HEK293 (cell line): ENCODE measurements around the gene RHEX.

Experiments
- CTCF ChIA-PET: fragments of 350-600 bp; formaldehyde crosslinking; extraction: SDS; loops from one replicate; lab custom pipeline; 2021; ENCODE audit warnings: antibody characterized with exemption; lab: Yijun Ruan, JAX
- POLR2A ChIA-PET: fragments of 300-600 bp; formaldehyde crosslinking; extraction: SDS; loops from one replicate; lab custom pipeline; 2020; ENCODE audit warnings: antibody characterized with exemption, inconsistent platforms; lab: Yijun Ruan, JAX
- H3K27ac ChIP-seq: fragments of 200-500 bp; sonication (Bioruptor generic); 2 replicates; pipeline ENCODE4 v1.5.1; 2014; ENCODE audit warnings: low read depth, low read length, control low read depth, inconsistent platforms; ENCODE audit errors: extremely low read depth
- H3K36me3 ChIP-seq, 2 experiments: fragments of 200-500 bp in 1 of 2; sonication (Bioruptor generic) in 1 of 2; 1 replicate in 1 of 2; 2 replicates in 1 of 2; pipeline ENCODE4 v1.5.1; 2014 to 2017; ENCODE audit warnings: inconsistent platforms in 2 of 2, low read length in 2 of 2; ENCODE audit not compliant: control insufficient read depth in 2 of 2, insufficient read depth in 1 of 2
- H3K4me1 ChIP-seq: fragments of 200-500 bp; sonication (Bioruptor generic); 2 replicates; pipeline ENCODE4 v1.5.1; 2014; ENCODE audit warnings: mild to moderate bottlenecking, low read length, inconsistent platforms; ENCODE audit not compliant: control insufficient read depth, insufficient read depth
- H3K4me3 ChIP-seq: 2 replicates; pipeline ENCODE4 v1.5.1; 2011; ENCODE audit warnings: low read depth, mild to moderate bottlenecking, control low read depth, low read length, moderate library complexity
- H3K9me3 ChIP-seq: fragments of 200-500 bp; sonication (Bioruptor generic); 2 replicates; pipeline ENCODE4 v1.5.1; 2014; ENCODE audit warnings: low read depth, low read length, inconsistent platforms; ENCODE audit not compliant: control insufficient read depth, insufficient read depth
- CTCF ChIP-seq: fragments of 450-650 bp; formaldehyde crosslinking; IDR thresholded peaks from 2 replicates; pipeline ENCODE4 v1.5.1; 2016; ENCODE audit warnings: missing biosample characterization, missing genetic modification characterization
- GFI1B ChIP-seq: fragments of 450-650 bp; formaldehyde crosslinking; IDR thresholded peaks from 2 replicates; pipeline ENCODE4 v1.5.1; 2016; ENCODE audit warnings: missing biosample characterization, missing genetic modification characterization
- GLI4 ChIP-seq: fragments of 450-650 bp; formaldehyde crosslinking; IDR thresholded peaks from 2 replicates; pipeline ENCODE4 v1.5.1; 2016; ENCODE audit warnings: missing biosample characterization, missing genetic modification characterization
- OSR2 ChIP-seq: fragments of 450-650 bp; formaldehyde crosslinking; IDR thresholded peaks from 2 replicates; pipeline ENCODE4 v1.5.1; 2016; ENCODE audit warnings: missing biosample characterization, missing genetic modification characterization
- PRDM4 ChIP-seq: fragments of 450-650 bp; formaldehyde crosslinking; IDR thresholded peaks from 2 replicates; pipeline ENCODE4 v1.5.1; 2017; ENCODE audit warnings: missing biosample characterization, missing genetic modification characterization
- PRDM6 ChIP-seq: fragments of 450-650 bp; formaldehyde crosslinking; IDR thresholded peaks from 2 replicates; pipeline ENCODE4 v1.5.1; 2017; ENCODE audit warnings: missing biosample characterization, missing genetic modification characterization
- SCRT2 ChIP-seq: fragments of 450-650 bp; formaldehyde crosslinking; IDR thresholded peaks from 2 replicates; pipeline ENCODE4 v1.5.1; 2016; ENCODE audit warnings: missing biosample characterization, missing genetic modification characterization
- SP3 ChIP-seq: fragments of 450-650 bp; formaldehyde crosslinking; IDR thresholded peaks from 2 replicates; pipeline ENCODE4 v1.5.1; 2016; ENCODE audit warnings: missing biosample characterization, missing genetic modification characterization
- SP7 ChIP-seq: fragments of 450-650 bp; formaldehyde crosslinking; IDR thresholded peaks from 2 replicates; pipeline ENCODE4 v1.5.1; 2016; ENCODE audit warnings: missing biosample characterization, missing genetic modification characterization
- ZBTB17 ChIP-seq: fragments of 450-650 bp; formaldehyde crosslinking; IDR thresholded peaks from 2 replicates; pipeline ENCODE4 v1.5.1; 2016; ENCODE audit warnings: missing biosample characterization, missing genetic modification characterization
- ZNF121 ChIP-seq: fragments of 450-650 bp; formaldehyde crosslinking; IDR thresholded peaks from 2 replicates; pipeline ENCODE4 v1.5.1; 2016; ENCODE audit warnings: missing biosample characterization, missing genetic modification characterization
- ZNF133 ChIP-seq: fragments of 450-650 bp; formaldehyde crosslinking; IDR thresholded peaks from 2 replicates; pipeline ENCODE4 v1.5.1; 2016; ENCODE audit warnings: missing biosample characterization, missing genetic modification characterization
- ZNF138 ChIP-seq: fragments of 450-650 bp; formaldehyde crosslinking; IDR thresholded peaks from 2 replicates; pipeline ENCODE4 v1.5.1; 2016; ENCODE audit warnings: missing biosample characterization, missing genetic modification characterization, borderline replicate concordance
- ZNF140 ChIP-seq: fragments of 450-650 bp; formaldehyde crosslinking; IDR thresholded peaks from 2 replicates; pipeline ENCODE4 v1.5.1; 2016; ENCODE audit warnings: missing biosample characterization, missing genetic modification characterization
- ZNF16 ChIP-seq: fragments of 450-650 bp; formaldehyde crosslinking; IDR thresholded peaks from 2 replicates; pipeline ENCODE4 v1.5.1; 2016; ENCODE audit warnings: low read depth, missing biosample characterization, missing genetic modification characterization
- ZNF174 ChIP-seq: fragments of 450-650 bp; formaldehyde crosslinking; IDR thresholded peaks from 2 replicates; pipeline ENCODE4 v1.5.0; 2017; ENCODE audit warnings: missing biosample characterization, mild to moderate bottlenecking, missing genetic modification characterization
- ZNF2 ChIP-seq: fragments of 450-650 bp; formaldehyde crosslinking; IDR thresholded peaks from 2 replicates; pipeline ENCODE4 v1.5.1; 2016; ENCODE audit warnings: missing biosample characterization, missing genetic modification characterization
- ZNF214 ChIP-seq: fragments of 450-650 bp; formaldehyde crosslinking; IDR thresholded peaks from 2 replicates; pipeline ENCODE4 v1.5.1; 2017; ENCODE audit warnings: missing biosample characterization, mild to moderate bottlenecking, missing genetic modification characterization, borderline replicate concordance
- ZNF221 ChIP-seq: fragments of 450-650 bp; formaldehyde crosslinking; IDR thresholded peaks from 2 replicates; pipeline ENCODE4 v1.5.1; 2017; ENCODE audit warnings: missing biosample characterization, missing genetic modification characterization, borderline replicate concordance
- ZNF266 ChIP-seq: fragments of 450-650 bp; formaldehyde crosslinking; IDR thresholded peaks from 2 replicates; pipeline ENCODE4 v1.5.1; 2016; ENCODE audit warnings: missing biosample characterization, missing genetic modification characterization, low read depth
- ZNF292 ChIP-seq: fragments of 450-650 bp; formaldehyde crosslinking; IDR thresholded peaks from 2 replicates; pipeline ENCODE4 v1.5.1; 2016; ENCODE audit warnings: low read depth, missing biosample characterization, missing genetic modification characterization, borderline replicate concordance
- ZNF335 ChIP-seq: fragments of 450-650 bp; formaldehyde crosslinking; conservative IDR thresholded peaks from 2 replicates; pipeline ENCODE4 v1.5.1; 2016; ENCODE audit warnings: missing biosample characterization, missing genetic modification characterization
- ZNF362 ChIP-seq: fragments of 450-650 bp; formaldehyde crosslinking; IDR thresholded peaks from 2 replicates; pipeline ENCODE4 v1.5.1; 2016; ENCODE audit warnings: missing biosample characterization, missing genetic modification characterization
- ZNF391 ChIP-seq: fragments of 450-650 bp; formaldehyde crosslinking; IDR thresholded peaks from 2 replicates; pipeline ENCODE4 v1.5.1; 2016; ENCODE audit warnings: low read depth, missing biosample characterization, missing genetic modification characterization, borderline replicate concordance
- ZNF426 ChIP-seq: fragments of 450-650 bp; formaldehyde crosslinking; IDR thresholded peaks from 2 replicates; pipeline ENCODE4 v1.5.1; 2017; ENCODE audit warnings: missing biosample characterization, missing genetic modification characterization, mild to moderate bottlenecking, inconsistent platforms, moderate library complexity
- ZNF514 ChIP-seq: fragments of 450-650 bp; formaldehyde crosslinking; IDR thresholded peaks from 2 replicates; pipeline ENCODE4 v1.5.1; 2016; ENCODE audit warnings: missing biosample characterization, missing genetic modification characterization
- ZNF530 ChIP-seq: fragments of 450-650 bp; formaldehyde crosslinking; IDR thresholded peaks from 2 replicates; pipeline ENCODE4 v1.5.1; 2016; ENCODE audit warnings: low read depth, missing biosample characterization, missing genetic modification characterization
- ZNF544 ChIP-seq: fragments of 450-650 bp; formaldehyde crosslinking; IDR thresholded peaks from 2 replicates; pipeline ENCODE4 v1.5.0; 2017; ENCODE audit warnings: missing biosample characterization, missing genetic modification characterization
- ZNF558 ChIP-seq: fragments of 450-650 bp; formaldehyde crosslinking; IDR thresholded peaks from 2 replicates; pipeline ENCODE4 v1.5.1; 2016; ENCODE audit warnings: missing biosample characterization, missing genetic modification characterization
- ZNF585B ChIP-seq: fragments of 450-650 bp; formaldehyde crosslinking; IDR thresholded peaks from 2 replicates; pipeline ENCODE4 v1.5.1; 2016; ENCODE audit warnings: missing biosample characterization, missing genetic modification characterization
- ZNF654 ChIP-seq: fragments of 450-650 bp; formaldehyde crosslinking; IDR thresholded peaks from 2 replicates; pipeline ENCODE4 v1.5.1; 2016; ENCODE audit warnings: low read depth, missing biosample characterization, missing genetic modification characterization
- ZNF76 ChIP-seq: fragments of 450-650 bp; formaldehyde crosslinking; IDR thresholded peaks from 2 replicates; pipeline ENCODE4; 2016; ENCODE audit warnings: low read depth, missing biosample characterization, missing genetic modification characterization, borderline replicate concordance
- ZXDB ChIP-seq: fragments of 450-650 bp; formaldehyde crosslinking; IDR thresholded peaks from 2 replicates; pipeline ENCODE4 v1.5.1; 2016; ENCODE audit warnings: missing biosample characterization, missing genetic modification characterization

RHEX gene

GRCh38 chr1:206030714-206031113, 22.3 kb upstream of the RHEX start:
- Histone ChIP-seq H3K36me3 (no peaks in the 10 kb centered on the region), H3K27ac (no peak overlapping the region), H3K4me3 (no peak overlapping the region), H3K9me3 (no peaks in the 10 kb centered on the region), H3K4me1 (no peaks in the 10 kb centered on the region)
- ChIA-PET POLR2A (no interaction called here), CTCF (interaction anchor here (0.6 to 7.9 kb wide), 32 partner anchors 9 to 459 kb away, joined by 3 to 144 read pairs (median 5); partner anchors contain the start of gene RAB7B)
- TF ChIP-seq ZNF16 (no peak), ZNF266 (tag by site-specific recombination) (no peak), ZNF391 (tag by site-specific recombination) (no peak), PRDM4 (tag by site-specific recombination) (no peak), PRDM6 (tag by site-specific recombination) (no peak), ZNF292 (tag by site-specific recombination) (no peak), ZNF2 (tag by site-specific recombination) (0 out of 2 replicates have a peak, but pooled peaks have one; percentile 32), ZXDB (tag by site-specific recombination) (no peak), SP7 (tag by site-specific recombination) (no peak), GFI1B (tag by site-specific recombination) (no peak), ZNF530 (no peak), ZNF362 (tag by site-specific recombination) (no peak), ZNF558 (tag by site-specific recombination) (peak; percentile 90), ZNF514 (tag by site-specific recombination) (no peak), ZNF121 (no peak), ZNF654 (tag by site-specific recombination) (peak; percentile 70), ZNF133 (tag by site-specific recombination) (no peak), ZNF214 (tag by site-specific recombination) (no peak), ZNF138 (tag by site-specific recombination) (no peak), GLI4 (no peak), ZBTB17 (tag by site-specific recombination) (0 out of 2 replicates have a peak, but pooled peaks have one; percentile 30), ZNF76 (no peak), ZNF335 (tag by site-specific recombination) (no peak), SP3 (tag by site-specific recombination) (no peak), ZNF140 (peak; percentile 42; the same call in 1 of the 2 replicates), ZNF585B (tag by site-specific recombination) (no peak), ZNF174 (tag by site-specific recombination) (no peak), SCRT2 (tag by site-specific recombination) (peak; percentile 56), OSR2 (tag by site-specific recombination) (no peak), ZNF221 (tag by site-specific recombination) (no peak), ZNF426 (tag by site-specific recombination) (no peak), CTCF (peak; percentile 82), ZNF544 (no peak)
